ENCODE data around the gene ZFPM1.

Gene ZFPM1

DNA sequence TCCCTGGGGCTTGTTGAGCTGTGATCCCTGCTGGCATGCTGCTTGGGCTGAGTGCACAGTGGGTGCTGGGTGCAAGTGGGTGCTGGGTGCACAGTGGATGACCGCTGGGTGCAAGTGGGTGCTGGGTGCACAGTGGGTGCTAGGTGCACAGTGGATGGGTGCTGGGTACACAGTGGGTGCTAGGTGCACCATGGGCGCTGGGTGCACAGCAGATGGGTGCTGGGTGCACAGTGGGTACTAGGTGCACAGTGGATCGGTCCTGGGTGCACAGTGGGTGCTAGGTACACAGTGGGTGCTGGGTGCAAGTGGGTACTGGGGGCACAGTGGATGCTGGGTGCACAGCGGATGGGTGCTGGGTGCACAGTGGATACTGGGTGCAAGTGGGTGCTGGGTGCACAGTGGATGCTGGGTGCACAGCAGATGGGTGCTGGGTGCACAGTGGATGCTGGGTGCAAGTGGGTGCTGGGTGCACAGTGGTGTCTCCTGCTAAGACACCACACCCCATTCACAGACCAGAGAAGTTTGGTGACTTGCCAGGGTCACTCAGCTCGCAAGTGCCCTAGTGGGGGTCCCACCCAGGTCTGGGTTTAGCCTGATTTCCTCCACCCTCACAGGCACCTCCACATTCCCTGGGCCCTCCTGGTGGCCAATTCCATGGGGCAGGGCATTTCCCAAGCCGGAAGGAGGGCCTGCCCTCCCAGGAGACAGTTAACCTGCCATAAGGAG is 33.5 kb downstream of the ZFPM1 start:
- no peak for TF ChIP-seq ZFX (IDR thresholded peaks at IDR 0.05; ENCODE audit: borderline replicate concordance)
- TF ChIP-seq, protein P1, sequence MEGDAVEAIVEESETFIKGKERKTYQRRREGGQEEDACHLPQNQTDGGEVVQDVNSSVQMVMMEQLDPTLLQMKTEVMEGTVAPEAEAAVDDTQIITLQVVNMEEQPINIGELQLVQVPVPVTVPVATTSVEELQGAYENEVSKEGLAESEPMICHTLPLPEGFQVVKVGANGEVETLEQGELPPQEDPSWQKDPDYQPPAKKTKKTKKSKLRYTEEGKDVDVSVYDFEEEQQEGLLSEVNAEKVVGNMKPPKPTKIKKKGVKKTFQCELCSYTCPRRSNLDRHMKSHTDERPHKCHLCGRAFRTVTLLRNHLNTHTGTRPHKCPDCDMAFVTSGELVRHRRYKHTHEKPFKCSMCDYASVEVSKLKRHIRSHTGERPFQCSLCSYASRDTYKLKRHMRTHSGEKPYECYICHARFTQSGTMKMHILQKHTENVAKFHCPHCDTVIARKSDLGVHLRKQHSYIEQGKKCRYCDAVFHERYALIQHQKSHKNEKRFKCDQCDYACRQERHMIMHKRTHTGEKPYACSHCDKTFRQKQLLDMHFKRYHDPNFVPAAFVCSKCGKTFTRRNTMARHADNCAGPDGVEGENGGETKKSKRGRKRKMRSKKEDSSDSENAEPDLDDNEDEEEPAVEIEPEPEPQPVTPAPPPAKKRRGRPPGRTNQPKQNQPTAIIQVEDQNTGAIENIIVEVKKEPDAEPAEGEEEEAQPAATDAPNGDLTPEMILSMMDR (IDR thresholded peaks at IDR 0.05): no peak
- H3K27ac ChIP-seq: no peak overlapping the region

GRCh38 chr16:88487124-88487432 is 34.0 kb downstream of the ZFPM1 start:
- H3K27ac ChIP-seq: no peak overlapping the region
- TF ChIP-seq, protein P1 (IDR thresholded peaks at IDR 0.05): no peak
- no peak for TF ChIP-seq ZFX (IDR thresholded peaks at IDR 0.05; ENCODE audit: borderline replicate concordance)

DNA sequence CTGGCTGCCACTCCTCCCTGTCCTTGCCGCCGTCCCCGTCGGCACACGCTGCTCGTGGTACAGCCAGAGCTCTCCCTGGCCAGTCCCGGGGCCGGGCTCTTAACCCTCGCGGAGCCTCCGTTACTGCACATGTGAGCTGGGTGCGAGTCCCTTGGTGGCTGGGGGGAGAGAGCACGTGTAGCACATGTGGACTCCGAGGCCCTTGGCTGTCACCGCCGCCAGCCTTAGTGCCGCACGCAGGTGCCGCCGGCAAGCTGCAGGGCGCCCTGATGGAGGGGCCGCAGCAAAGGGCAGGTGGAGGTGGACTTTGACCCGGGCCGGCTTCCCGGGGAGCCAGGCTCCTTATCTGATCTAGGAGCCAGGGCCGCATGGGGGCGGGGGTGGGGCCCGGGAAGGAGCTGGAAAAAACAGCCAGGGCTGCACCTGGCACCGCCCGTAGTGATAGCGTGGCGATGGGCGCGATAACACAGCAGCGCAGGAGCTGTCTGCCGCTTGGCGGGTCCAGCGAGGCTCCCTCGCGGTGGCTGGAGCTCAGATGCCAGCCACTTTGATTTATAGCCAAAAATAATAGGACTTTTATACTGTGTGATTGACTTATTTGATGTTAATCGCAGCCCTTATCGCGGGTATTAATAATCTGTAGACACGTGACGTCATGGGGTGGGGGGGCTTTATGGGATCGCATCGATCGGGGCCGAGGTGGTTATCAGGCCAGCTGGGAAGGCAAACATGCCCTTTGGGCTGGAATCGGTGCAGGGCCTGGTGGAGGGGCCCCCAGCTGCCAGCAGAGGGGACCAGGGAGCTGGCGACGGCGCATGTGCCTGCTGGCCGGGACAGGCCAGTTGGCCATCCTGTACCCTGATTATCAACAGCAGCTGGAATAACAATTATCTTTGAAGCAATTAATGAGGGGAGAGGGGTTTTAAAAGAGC is 35.1 kb downstream of the ZFPM1 start:
- H3K27ac ChIP-seq: peak overlapping the region; percentile 60
- TF ChIP-seq, protein P1 (IDR thresholded peaks at IDR 0.05): no peak
- no peak for TF ChIP-seq ZFX (IDR thresholded peaks at IDR 0.05; ENCODE audit: borderline replicate concordance)

DNA sequence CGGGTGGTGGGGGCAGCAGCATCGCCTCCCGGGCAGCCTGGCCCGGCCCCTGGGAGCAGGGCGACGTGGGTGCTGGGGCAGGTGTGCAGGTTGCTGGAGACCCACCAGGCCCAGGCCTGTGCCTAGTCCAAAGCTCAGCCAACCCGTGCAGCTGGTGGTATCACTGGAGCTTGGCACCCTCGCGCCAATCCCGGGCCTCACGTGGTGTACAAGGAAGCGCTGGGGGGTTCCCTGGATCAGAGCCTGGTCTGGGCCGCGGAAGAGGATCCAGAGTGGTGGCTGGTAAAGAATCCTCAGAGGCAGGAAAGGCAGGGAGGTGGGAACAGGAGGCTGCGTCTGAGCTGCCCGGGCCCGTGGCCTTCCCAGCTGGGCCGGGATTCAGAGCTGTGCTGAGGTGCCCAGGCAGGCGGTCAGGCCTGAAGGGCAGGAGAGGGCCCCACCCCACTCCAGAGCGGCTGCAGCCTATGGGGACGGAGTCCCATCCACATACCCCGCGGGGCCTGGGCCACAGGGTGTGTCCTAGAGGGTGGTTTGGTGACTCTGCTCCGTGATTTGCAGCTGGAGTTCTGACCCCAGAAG is 36.2 kb downstream of the ZFPM1 start:
- peak overlapping the region; percentile 60; the same call in 1 of the 2 replicates for H3K27ac ChIP-seq
- TF ChIP-seq, protein P1 (IDR thresholded peaks at IDR 0.05): no peak
- no peak for TF ChIP-seq ZFX (IDR thresholded peaks at IDR 0.05; ENCODE audit: borderline replicate concordance)

GRCh38 chr16:88491001-88491559 is 38.0 kb downstream of the ZFPM1 start:
- no peak for TF ChIP-seq ZFX (IDR thresholded peaks at IDR 0.05; ENCODE audit: borderline replicate concordance)
- TF ChIP-seq, protein P1 (IDR thresholded peaks at IDR 0.05): no peak
- no peak overlapping the region for H3K27ac ChIP-seq

GRCh38 chr16:88491560-88492310 is 38.7 kb downstream of the ZFPM1 start:
- TF ChIP-seq ZFX (IDR thresholded peaks at IDR 0.05; ENCODE audit: borderline replicate concordance): no peak
- TF ChIP-seq, protein P1 (IDR thresholded peaks at IDR 0.05): no peak
- no peak overlapping the region for H3K27ac ChIP-seq

All from 22Rv1 (cell line).